Astrocyte (in vitro differentiated cells and primary cell): ENCODE results near the gene TXLNA.

ENCODE experiments used
- EZH2 ChIP-seq: IDR thresholded peaks from 2 replicates; pipeline ENCODE4 v1.6.1; 2012; ENCODE audit warnings: mild to moderate bottlenecking, low read length, inconsistent platforms; ENCODE audit not compliant: insufficient read depth
- TF ChIP-seq, protein P1 (sequence below): IDR thresholded peaks from 2 replicates; pipeline ENCODE4 v1.5.1; 2011; ENCODE audit warnings: low read depth, mild to moderate bottlenecking, inconsistent platforms, low read length, moderate library complexity; ENCODE audit not compliant: insufficient read depth

DNA sequence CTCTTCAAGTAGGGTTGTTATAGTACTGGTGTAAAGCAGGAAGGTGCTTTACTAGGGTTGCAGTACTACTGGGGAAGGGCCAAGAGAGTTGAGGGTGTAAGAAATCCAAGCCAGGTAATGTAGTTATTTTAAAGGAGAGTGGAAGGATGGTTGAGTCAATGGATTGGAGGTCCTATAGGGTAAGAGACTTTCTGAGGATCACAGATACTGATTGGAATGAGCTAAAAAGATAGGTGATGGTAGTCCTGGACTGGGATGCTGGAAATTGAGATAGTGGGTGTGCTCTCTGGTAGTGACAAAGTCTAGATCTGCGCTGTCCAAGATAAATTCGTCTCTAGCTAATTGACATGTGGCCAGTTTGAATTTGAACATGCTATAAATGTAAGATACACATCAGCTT, 7.0 kb downstream of the TXLNA start:
- TF ChIP-seq, protein P1, sequence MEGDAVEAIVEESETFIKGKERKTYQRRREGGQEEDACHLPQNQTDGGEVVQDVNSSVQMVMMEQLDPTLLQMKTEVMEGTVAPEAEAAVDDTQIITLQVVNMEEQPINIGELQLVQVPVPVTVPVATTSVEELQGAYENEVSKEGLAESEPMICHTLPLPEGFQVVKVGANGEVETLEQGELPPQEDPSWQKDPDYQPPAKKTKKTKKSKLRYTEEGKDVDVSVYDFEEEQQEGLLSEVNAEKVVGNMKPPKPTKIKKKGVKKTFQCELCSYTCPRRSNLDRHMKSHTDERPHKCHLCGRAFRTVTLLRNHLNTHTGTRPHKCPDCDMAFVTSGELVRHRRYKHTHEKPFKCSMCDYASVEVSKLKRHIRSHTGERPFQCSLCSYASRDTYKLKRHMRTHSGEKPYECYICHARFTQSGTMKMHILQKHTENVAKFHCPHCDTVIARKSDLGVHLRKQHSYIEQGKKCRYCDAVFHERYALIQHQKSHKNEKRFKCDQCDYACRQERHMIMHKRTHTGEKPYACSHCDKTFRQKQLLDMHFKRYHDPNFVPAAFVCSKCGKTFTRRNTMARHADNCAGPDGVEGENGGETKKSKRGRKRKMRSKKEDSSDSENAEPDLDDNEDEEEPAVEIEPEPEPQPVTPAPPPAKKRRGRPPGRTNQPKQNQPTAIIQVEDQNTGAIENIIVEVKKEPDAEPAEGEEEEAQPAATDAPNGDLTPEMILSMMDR, result no peak
- TF ChIP-seq EZH2, result no peak
